Tibial nerve (tissue), 3 donors: ENCODE results near the gene AK8.

Experiments
- EP300 ChIP-seq, 2 donors: sonication (generic); formaldehyde crosslinking; IDR thresholded peaks; one replicate each; pipeline ENCODE4 v1.6.1; 2017; ENCODE audit warnings: antibody characterized with exemption in 2 of 2, mild to moderate bottlenecking in 1 of 2
- POLR2A ChIP-seq, 2 donors: fragments of 450-650 bp; IDR thresholded peaks; one replicate each; pipeline ENCODE4 v1.6.1; 2017; ENCODE audit warnings: antibody characterized with exemption in 2 of 2, mild to moderate bottlenecking in 2 of 2, moderate library complexity in 2 of 2

- TF ChIP-seq EP300 (IDR thresholded peaks at IDR 0.05): no peak
- TF ChIP-seq POLR2A (IDR thresholded peaks at IDR 0.05): no peak
Observed at GRCh38 chr9:132883349-132884294, 5.5 kb upstream of the AK8 start.
